Measurements from ENCODE around the gene CAPRIN1.

Gene CAPRIN1

DNA sequence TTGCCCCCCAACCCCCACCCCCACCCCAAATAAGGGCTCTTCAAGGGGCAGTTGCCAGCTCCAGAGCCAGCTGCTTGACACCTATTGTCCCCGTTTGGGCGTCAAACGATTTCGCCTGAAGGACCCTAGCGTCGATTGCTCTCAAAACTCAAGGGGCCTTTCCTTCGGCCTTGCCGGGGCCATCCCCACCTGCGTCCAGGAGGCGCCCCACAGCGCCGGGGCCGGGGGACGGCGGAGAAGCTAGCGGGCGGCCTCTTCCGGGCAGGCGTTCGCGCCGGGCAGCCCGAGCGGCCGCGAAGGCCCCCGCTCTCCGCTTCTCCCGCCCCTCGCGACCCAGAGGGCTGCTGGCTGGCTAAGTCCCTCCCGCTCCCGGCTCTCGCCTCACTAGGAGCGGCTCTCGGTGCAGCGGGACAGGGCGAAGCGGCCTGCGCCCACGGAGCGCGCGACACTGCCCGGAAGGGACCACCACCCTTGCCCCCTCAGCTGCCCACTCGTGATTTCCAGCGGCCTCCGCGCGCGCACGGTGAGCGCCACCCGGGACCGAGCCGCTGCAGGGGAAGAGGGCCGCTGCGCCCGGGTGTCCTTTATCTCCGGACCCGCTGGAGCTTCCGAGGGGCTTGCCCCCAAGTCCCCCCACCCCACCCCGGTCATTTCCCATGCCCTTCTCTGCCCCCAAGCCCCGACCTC is at the start of gene CAPRIN1:
TSS of gene CAPRIN1 (plus strand) at position 383 of the 687 bp plus-strand sequence. CDS start 690 bp downstream, outside the sequence.
- no peak for FAIRE-seq
- DNase-seq (ENCODE audit: insufficient read length, low spot score): peak; percentile 88

DNA sequence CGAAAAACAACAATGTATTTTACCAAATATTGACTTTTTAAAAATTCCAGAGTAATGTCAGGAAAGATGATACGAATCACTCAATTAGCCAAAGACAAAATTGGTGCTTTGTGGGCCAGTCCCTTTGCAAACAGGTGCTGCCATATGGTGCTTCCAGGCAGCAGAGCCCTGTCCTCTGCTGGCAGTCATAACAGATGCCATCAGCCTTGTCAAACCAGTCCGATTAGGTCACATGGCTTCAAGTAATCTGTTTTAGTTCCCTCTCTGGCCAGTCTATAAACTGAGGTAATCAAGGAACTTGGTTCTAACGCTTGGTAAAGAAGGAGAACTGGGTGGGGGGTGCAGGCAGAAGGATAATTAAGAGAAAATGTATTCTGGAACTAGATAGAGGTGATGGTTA is 49.1 kb upstream of the CAPRIN1 start:
- DNase-seq (ENCODE audit: insufficient read length, low spot score) (no peak), FAIRE-seq (no peak)

DNA sequence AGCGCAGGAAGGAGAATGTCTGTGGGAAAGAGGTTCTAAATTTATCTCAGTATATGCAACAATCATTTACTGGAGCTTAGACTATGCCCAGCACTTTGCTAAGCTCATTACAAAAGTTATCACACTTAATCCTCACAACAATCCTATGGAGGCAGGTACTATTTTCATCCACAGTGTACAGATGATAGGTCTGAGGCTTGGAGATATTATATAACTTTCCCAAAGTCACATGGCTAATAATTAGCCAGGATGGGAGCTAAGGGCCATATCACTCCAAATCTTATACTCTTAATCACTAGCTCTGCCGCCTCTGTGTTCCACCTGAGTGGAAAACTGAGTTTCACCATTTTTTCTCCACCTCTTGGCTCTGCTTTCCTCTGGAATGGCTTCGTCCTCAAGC is 47.3 kb upstream of the CAPRIN1 start:
- no peak for FAIRE-seq

GRCh38 chr11:34006876-34007275 is 44.7 kb upstream of the CAPRIN1 start:
- FAIRE-seq (no peak), DNase-seq (ENCODE audit: insufficient read length, low spot score) (no peak)

More for the DNA sequence above, 47.3 kb upstream of the CAPRIN1 start:
- no peak for DNase-seq (ENCODE audit: insufficient read length, low spot score)

DNA sequence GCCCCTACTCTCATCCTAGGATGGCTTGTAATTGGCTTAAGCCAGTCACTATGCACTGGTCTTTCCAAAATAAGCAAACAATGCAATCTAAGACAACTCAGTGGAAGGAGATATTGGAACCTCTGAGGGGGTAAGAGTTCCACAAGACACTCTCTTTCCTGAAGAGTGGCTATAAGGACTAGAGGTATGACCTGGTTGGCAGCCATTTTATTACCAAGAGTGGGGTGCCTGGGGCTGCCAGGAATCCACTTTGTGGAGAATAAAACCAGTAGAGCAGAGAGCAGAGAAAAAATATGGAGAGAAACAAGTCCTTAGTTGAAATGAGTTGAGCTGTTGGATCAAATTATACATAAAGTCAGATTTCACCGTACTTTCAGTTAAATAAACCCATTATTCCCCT is 38.8 kb upstream of the CAPRIN1 start:
- FAIRE-seq: no peak
- no peak for DNase-seq (ENCODE audit: insufficient read length, low spot score)

- FAIRE-seq (no peak), DNase-seq (ENCODE audit: insufficient read length, low spot score) (no peak)
Measured at GRCh38 chr11:34013898-34014571, 37.5 kb upstream of the CAPRIN1 start.

GRCh38 chr11:34021977-34022735 is 29.4 kb upstream of the CAPRIN1 start:
- FAIRE-seq: no peak
- DNase-seq (ENCODE audit: insufficient read length, low spot score): no peak

DNA sequence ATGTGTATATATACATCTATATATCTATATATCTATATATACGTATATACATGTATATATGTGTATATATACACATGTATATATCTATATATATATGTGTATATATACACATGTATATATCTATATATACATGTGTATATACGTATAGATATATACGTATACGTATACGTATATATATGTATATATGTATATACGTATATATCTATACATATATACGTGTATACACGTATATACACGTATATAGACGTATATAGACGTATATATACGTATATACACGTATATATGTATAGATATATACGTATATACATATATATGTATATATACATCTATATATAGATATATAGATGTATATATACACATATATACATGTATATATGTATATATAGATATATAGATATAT is 25.1 kb upstream of the CAPRIN1 start:
- FAIRE-seq (no peak), DNase-seq (ENCODE audit: insufficient read length, low spot score) (no peak)

DNA sequence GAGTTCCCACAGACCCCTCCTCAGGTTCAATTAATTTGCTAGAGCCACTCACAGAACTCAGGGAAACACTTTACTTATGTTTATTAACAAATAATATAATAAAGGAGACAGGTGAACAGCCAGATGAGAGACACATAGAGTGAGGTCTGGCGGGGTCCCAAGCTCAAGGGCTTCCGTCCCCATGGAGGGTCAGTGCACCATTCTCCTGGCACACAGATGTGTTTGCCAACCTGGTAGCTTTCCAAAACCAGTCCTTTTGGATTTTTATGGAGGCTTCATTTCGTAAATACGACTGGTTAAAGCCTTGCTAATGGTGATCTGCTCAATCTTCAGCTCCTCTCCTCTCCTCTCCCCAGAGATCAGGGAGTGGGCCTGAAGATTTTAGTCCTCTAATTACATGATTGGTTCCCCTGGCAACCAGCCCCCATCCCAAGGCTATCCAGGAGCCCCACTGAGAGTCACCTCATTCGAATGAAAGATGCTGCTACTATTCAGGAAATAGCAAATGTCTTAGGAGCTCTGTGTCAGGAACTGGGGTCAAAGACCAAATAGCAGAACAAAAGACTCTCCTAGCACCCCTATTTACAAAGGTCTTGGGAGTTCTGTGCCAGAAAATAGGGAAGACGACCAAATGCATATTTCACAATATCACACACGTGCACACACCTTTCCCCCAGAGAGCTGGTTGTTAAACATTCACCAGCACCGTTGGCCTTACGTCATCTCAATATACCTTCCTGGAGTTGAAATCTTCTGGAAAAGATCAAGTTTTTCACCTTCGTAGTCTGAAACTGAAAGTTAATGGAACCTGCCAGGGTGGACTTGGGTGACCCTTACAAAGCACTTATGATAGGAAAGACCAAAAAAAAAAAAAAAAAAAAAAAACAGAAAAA is 23.8 kb upstream of the CAPRIN1 start:
- FAIRE-seq (no peak), DNase-seq (ENCODE audit: insufficient read length, low spot score) (no peak)

- DNase-seq (ENCODE audit: insufficient read length, low spot score) (no peak), FAIRE-seq (no peak)
Measured at GRCh38 chr11:34028425-34028824, 23.1 kb upstream of the CAPRIN1 start.

DNA sequence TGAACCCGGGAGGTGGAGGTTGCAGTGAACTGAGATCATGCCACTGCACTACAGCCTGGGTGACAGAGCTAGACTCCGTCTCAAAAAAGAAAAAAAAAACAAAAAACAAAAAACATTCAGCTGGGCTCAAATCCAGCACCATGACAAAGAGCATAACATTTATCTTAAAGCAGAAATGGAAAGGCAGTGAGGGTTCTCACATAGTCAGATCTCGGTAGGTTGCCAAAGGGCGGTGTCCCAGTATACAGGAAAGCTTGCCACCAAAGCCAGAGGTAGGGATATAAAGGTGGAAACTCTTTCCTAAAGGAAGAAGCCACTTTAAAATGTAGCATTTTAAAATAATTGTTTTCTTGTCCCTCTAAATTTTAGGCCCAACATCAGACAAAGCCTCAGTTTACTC is 22.4 kb upstream of the CAPRIN1 start:
- FAIRE-seq (no peak), DNase-seq (ENCODE audit: insufficient read length, low spot score) (no peak)

DNA sequence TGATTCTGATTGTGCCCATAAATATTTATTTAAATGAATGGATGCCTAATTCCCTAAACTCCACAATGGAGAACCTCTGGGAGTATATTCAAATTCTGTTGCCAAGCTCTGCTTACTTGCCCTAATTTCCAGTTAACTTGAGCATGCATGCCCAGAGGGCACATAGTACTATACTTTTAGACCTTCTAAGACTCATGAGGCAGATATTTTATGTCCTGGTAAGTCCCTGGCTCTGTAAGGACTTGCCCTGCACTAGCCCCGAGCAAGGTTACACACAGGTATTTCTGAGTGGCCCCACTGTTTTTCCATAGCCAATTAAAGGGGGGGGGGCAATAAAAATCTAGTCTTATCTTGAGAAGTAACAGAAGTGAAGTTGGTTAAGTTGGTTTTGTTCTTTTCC is 21.1 kb upstream of the CAPRIN1 start:
- FAIRE-seq (no peak), DNase-seq (ENCODE audit: insufficient read length, low spot score) (no peak)

- FAIRE-seq (no peak), DNase-seq (ENCODE audit: insufficient read length, low spot score) (no peak)
Measured at GRCh38 chr11:34033399-34033798, 18.1 kb upstream of the CAPRIN1 start.

DNA sequence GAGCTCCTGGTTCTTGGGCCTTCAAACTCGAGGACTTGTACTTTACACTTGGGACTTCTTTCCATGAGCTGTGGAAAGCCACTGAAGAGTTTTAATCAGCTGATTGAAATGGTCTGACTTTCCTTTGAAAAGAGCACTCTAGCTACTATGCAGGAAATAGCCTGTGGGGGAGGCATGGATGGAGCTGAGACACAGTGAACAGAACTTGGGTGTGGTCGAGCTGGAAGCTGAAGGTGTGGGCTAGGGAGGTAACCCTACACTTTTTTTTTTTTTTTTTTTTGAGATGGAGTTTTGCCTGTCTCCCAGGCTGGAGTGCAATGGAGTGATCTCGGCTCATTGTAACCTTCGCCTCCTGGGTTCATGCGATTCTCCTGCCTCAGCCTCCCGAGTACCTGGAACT is 17.5 kb upstream of the CAPRIN1 start:
- DNase-seq (ENCODE audit: insufficient read length, low spot score) (no peak), FAIRE-seq (no peak)

GRCh38 chr11:34036456-34036855 is 15.1 kb upstream of the CAPRIN1 start:
- FAIRE-seq (no peak), DNase-seq (ENCODE audit: insufficient read length, low spot score) (no peak)

DNA sequence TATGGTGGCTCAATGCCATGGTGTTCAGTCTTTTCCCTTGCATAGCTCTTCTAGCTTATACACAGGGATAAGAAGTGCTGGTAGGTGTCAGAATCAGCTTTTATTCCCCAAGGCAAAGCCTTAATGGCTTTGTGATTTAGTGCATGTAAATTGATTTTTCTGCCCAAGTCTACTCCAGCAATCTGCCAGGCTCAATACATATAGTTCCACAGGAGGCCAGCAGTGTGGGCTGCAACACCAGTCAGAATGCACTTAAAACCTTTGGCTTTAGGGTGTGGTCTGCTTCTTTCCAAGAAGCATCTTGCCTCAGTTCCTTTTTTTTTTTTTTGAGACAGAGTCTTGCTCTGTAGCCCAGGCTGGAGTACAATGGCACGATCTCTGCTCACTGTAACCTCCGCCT is 14.5 kb upstream of the CAPRIN1 start:
- FAIRE-seq (no peak), DNase-seq (ENCODE audit: insufficient read length, low spot score) (no peak)

DNA sequence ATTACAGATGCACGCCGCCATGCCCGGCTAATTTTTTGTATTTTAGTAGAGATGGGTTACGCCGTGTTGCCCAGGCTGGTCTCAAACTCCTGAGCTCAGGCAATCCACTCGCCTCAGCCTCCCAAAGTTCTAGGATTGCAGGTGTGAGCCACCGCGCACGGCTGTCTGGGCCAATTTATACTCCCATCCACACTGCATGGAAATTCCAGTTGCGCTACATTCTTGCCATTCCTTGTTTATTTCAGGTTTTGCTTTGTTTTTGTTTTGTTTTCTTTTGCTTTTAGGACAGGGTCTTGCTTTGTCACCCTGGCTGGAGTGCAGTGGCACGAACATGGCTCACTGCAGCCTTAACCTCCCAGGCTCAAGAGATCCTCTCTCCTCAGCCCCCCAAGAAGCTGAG is 11.0 kb upstream of the CAPRIN1 start:
- FAIRE-seq (no peak), DNase-seq (ENCODE audit: insufficient read length, low spot score) (no peak)

DNA sequence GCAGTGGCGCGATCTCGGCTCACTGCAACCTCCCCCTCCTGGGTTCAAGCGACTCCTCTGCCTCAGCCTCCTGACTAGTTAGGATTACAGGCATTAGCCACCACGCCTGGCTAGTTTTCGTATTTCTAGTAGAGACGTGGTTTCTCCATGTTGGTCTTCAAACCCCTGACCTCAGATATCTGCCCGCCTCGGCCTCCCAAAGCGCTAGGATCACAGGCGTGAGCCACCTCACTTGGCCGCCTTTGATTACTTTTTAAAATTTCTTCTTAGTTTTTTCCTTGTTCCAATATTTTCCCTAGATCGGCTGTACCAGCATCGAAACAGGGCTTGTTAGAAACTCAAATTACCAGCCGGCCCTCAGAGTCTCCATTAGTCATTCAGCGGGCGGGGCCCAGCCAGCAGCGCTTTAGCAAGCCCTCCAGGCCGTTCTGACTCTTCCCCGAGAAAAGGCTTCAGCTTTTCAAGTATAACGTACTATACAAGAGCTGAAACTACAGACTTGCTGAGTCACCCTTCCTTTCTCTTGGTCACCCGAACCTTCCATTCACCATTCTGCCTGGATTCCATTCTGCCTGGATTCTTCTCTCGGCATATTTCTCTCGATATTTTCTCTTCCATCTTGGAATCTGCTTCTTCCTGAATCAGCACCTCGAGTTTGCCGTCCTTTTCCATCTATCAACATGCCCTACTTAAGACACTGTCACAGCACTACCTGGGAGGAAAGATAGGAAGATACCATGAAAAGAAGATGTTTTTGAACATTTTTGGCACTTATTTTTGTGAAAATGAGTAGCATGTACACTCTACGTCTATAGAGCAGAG is 6.7 kb upstream of the CAPRIN1 start:
- FAIRE-seq (peak; percentile 31), DNase-seq (ENCODE audit: insufficient read length, low spot score) (peak; percentile 54)

DNA sequence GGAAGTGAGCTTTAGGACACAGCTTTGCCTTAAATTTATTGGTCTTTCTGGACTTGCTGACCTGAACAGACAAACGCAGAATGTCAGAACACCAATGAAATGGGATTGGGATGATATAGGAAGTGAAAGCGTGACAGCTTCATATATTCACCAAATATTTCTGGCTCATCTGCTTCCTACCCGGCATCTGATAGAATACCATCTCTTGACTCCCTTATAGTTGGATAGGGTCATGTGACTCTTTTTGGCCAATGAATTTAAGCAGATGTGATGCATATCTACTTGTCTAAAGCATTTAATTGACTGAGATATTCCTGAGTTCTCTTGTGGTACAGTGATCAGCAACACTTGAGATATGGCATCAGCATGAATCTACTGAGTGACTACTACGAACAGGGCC is 2.5 kb upstream of the CAPRIN1 start:
- no peak for FAIRE-seq

More for the DNA sequence above, 2.5 kb upstream of the CAPRIN1 start:
- no peak for DNase-seq (ENCODE audit: insufficient read length, low spot score)

Measured in HTR-8/SVneo (cell line).